GM19324 (cell line): ENCODE data around the gene ATXN1.
"Not testable (repeated sequence)": the region's sequence is repeated elsewhere in the genome, so short reads cannot be mapped to it uniquely, and the experiment has no call there.

Experiments used
- ATAC-seq: cut with Tn5 transposase; IDR thresholded peaks from one replicate; pipeline ENCODE4 v1.9.1; 2021; ENCODE audit warnings: mild to moderate bottlenecking, moderate library complexity; ENCODE audit not compliant: unreplicated experiment, low FRiP score

The ATXN1 gene

DNA sequence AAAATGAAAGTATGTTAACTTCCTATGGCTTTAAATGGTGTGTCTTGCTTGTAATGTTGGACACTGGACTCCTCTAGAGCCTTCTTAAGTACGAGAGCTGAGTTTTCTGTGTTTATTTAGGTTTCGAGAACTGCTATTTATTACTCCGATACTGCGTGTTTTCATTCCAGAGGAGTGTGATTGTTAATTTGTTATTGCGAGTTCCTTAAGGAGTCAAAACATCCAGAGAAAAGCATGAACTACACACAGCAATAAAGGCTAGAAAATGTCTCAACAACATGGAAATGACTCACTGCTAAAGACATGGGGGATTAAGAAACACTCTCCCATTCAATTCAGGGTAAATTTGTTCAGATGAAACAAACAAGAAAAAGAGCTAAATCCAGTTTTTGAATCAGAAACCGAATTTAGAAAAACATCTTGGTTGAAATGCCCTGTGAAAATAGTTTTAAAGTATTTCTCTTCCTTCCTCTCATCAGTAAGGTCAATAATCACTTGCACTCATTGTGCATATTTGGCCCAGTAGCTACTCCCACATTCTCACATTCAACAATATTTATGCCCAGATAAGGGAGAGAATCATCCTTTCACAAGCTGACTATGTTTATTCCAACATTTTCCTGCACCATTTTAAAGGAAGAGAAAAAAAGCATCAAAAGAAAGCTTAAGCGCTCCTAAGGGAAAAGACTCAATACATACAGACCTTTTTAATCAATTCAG is 36.0 kb downstream of the ATXN1 start:
- ATAC-seq: no peak

- no peak for ATAC-seq
These were observed 37.4 kb downstream of the ATXN1 start for GRCh38 chr6:16723826-16724225.

DNA sequence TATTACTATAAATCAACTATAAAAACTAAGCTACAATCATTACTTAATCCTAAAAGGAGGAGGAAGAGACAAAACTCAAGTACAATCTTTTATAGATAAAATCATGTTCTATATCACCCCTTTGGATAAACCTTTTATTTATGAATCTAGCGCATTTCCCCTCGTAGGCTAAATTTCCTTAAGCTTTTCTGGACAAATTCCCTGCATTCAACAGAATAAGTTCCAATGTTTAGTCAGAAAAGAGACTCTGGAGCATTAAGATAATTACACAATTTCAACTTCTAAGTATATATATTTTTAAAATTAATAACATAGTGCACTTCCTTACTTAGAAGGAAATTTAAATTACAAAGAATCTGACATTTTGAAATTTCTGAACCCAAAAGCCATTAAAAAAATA is 37.9 kb downstream of the ATXN1 start:
- no peak for ATAC-seq

DNA sequence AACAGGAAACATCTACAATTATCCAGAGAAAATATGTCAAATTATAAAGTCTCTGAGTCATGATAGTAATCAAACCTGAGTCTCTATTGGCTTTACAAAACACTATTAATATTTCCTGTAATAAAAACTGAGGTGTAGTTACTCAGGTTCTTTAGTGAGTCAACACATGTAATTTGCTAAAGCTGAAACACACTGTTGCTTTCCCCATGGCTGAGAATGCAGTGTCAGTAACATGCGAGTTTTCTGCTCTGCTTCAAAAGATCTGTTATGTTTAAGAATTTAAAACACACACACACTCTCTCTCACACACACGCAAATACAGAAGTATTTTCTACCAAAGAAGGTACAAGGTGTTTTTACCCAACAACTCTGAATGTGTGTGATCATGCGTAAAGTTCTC is 38.6 kb downstream of the ATXN1 start:
- no peak for ATAC-seq

- no peak for ATAC-seq
These were observed 39.3 kb downstream of the ATXN1 start for GRCh38 chr6:16721977-16722376.

DNA sequence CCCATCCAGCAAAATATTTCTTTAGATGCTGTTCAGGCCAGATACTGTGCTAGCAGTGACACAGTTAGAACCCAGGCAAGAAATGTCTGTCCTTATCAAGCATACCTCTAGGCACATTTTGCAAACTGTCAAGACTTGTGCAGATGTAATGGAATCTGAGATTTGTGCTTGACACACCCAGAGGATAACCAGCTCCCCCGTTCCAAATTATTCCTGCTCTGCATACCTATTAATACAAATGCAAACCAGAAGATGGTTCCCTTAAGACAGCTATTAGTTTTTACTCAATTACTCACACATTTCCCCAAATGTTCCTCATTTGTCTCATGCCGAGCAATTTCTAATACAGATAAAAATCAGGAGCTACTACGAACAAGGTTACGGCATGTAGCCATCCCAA is 40.4 kb downstream of the ATXN1 start:
- ATAC-seq: no peak

- no peak for ATAC-seq
These were observed 41.8 kb downstream of the ATXN1 start for GRCh38 chr6:16719488-16719887.

DNA sequence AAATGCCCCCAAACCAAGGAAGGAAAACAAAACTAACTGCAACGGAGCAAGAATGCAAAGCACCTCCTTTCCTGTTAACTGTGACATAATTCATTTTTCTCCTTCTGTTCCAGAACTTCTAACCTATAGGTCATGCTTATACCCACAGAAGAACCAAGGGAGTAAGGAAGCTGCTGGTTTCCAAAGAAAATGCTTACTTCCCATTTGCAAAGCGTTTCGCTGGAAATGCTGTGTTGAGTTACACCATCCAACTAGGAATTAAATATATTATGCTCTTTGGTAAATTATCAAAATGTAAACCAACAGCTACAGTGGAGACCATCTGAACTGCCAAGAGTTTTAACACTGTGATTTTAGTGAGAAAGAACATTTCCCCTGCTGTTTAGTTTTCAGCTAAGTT is 42.9 kb downstream of the ATXN1 start:
- ATAC-seq: no peak

DNA sequence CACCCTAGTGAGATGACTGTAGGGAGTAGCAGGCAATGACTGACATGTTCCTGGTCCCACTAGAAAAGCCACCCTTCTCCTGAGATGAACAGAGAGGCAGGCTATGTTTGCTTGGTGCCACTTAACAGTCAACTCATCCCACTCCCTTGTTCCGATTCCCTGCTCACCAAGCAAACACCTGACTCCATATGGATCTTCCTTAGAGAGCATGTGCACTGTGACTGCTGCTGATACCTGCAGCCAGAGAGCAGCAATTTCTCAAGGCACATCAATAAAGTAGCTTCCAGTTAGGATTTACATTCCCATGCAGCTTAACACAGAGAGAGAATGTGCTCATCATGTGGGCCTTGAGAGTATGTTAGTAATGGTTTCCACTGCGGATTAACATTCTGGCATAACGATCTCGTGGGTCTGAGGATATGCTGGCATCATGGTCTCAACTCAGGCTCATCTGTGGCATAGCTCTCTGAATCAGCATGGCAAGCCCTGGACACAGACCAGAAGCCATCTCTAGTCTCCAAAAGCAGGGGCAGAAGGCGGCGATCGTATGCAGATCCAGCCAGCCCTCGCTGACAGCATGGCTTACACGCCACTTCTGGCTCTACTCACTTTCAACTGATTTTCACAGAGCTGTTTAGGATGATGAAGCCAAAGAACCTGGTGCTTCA is 43.9 kb downstream of the ATXN1 start:
- ATAC-seq: no peak

DNA sequence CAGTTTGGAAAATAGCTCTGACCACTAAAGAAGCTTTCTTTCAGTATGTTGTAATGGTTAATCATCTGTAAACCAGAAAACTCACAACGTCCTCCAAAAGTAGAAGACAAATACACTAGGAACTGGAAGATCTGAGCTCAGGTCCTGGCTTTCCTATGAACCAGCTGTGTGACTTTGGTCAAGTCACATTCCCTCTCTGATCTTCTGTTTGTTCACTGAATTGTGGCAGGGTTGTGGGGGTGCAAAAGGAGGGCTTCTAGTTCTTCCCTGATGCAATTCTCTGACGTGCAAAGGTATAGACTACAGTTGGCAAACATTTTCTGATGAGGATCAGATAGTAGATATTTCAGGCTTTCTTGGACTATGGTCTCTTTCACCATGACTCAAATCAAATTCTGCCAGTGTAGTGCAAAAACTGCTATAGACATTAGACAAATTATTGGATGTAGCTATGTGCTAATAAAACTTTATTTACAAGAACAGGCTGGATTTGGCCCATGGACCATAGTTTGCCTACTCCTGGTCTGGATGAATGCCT is 44.9 kb downstream of the ATXN1 start:
- no peak for ATAC-seq

DNA sequence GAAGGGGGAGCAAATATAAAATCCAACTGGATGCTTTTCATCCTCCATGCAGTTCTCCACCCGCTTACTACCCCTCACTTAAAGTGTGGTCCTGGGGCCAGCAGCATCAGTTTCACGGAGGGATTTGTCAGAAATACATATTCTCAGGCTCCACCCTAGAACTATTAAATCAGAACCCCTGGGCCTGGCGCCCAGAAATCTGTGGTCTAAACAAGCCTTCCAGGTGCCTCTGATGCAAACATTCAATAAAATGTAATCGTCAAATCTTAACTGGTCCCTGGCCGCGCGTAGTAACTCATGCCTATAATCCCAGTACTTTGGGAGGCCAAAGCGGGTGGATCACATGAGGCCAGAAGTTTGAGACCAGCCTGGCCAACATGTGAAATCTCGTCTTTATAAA is 47.7 kb downstream of the ATXN1 start:
- no peak for ATAC-seq

- ATAC-seq: no peak
These were observed 48.3 kb downstream of the ATXN1 start for GRCh38 chr6:16712931-16713484.

- peak; percentile 44 for ATAC-seq
These were observed 48.9 kb downstream of the ATXN1 start for GRCh38 chr6:16712255-16712930.

- no peak for ATAC-seq
These were observed 49.6 kb downstream of the ATXN1 start for GRCh38 chr6:16711546-16712254.

DNA sequence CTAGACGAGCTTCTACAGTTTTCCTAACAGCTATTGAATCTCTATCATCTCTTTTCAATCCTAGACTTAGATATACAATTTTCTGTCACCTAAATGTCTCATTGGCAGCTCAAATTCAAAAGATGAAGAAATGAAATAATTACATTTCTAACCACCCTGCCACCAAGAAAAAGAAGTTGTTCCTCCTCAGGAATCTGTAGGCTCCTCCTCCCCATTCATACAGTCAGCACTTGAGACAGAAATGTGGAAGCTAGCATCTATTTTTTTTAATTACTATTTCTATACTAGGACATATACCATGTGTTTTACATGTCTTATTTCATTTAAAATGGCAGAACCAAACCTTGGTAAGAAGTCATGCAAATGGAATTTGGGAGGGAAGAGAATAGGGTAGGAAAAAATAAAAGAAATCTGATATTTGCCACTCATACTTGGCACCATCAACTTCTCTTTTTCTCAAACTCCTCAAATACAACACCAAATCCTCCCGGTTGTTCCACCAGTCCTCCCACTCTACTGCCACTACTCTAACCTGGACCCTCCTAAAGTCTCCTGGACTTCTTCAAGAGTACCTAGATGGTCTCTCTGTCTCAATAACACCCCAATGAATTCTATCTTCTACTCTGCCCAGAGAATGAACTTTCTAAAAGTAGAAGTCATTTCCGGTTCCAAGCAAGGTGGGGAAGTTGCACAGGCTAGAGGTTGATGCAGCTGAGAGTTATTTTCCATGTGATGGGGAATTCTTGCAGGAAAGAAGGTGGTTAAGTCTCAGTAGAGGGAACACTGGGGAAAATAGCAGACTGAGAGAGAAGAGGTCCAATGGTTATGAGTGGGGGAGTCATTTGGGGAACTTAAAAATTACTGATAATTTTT is 54.1 kb downstream of the ATXN1 start:
- no peak for ATAC-seq

DNA sequence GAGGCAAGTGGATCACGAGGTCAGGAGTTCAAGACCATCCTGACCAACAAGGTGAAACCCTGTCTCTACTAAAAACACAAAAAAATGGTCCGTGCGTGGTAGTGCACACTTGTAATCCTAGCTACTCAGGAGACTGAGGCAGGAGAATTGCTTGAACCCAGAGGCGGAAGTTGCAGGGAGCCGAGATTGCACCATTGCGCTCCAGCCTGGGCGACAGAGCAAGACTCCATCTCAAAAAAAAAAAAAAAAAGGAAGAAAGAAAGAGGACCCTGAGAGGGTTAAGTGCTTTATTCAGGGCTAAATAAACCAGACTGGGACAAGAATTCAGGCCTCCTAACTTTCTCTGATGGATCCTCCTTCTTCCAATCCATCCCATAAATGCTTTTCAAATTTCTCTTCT is 54.8 kb downstream of the ATXN1 start:
- not testable (repeated sequence) for ATAC-seq

DNA sequence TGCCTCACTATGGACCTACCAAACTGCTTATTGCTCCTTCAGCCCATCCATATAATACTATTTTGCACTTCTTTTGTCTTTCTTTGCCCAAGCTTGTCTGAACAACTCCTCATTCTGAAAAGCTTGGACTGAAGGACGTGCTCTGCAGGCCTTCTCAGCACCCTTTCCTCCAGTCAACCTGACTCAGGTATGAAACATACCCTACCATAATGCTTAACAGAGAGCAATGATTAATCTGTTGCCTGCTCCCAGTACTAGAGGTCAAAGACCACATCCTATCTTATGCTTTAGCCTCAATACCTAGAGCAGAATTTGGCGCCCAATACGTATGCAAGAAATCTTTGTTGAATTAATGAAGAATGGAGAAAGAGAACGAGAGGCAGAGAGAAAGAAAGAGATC is 55.2 kb downstream of the ATXN1 start:
- no peak for ATAC-seq

- ATAC-seq: no peak
These were observed 55.9 kb downstream of the ATXN1 start for GRCh38 chr6:16705081-16705993.
